ENCODE data around the gene AP3S2.
A peak's percentile ranks its signal among the peaks of the same experiment; 100 is the strongest.
"Not testable (repeated sequence)": the region's sequence is repeated elsewhere in the genome, so short reads cannot be mapped to it uniquely, and the experiment has no call there.

The AP3S2 gene

GRCh38 chr15:89797678-89798201, 96.1 kb downstream of the AP3S2 start:
- ATAC-seq (no peak), DNase-seq (no peak)
- Mint-ChIP-seq H3K4me1 (no peaks in the 10 kb centered on the region), H3K4me3 (no peak overlapping the region), H3K27ac (no peak overlapping the region), H3K27me3 (peaks cover 14% of the 10 kb centered on the region), H3K9me3 (peaks cover 4 to 7% of the 10 kb centered on the region in 2 donors)

- no peak for DNase-seq
- Mint-ChIP-seq H3K4me1 (no peaks in the 10 kb centered on the region), H3K27ac (no peak overlapping the region), H3K4me3 (no peak overlapping the region), H3K9me3 (peaks cover 4 to 7% of the 10 kb centered on the region in 2 donors), H3K27me3 (no peaks in the 10 kb centered on the region)
- no peak for ATAC-seq
Measured at GRCh38 chr15:89795996-89796395, 97.8 kb downstream of the AP3S2 start.

GRCh38 chr15:89794627-89795241, 99.1 kb downstream of the AP3S2 start:
- no peak overlapping the region for H3K4me3 Mint-ChIP-seq

GRCh38 chr15:89792106-89792805, 101.5 kb downstream of the AP3S2 start:
- Mint-ChIP-seq H3K9me3 (peaks cover 6 to 14% of the 10 kb centered on the region in 2 donors), H3K4me3 (no peak overlapping the region), H3K4me1 (no peaks in the 10 kb centered on the region), H3K27me3 (peaks cover 6% of the 10 kb centered on the region), H3K27ac (no peak overlapping the region)
- DNase-seq, result no peak
- ATAC-seq, result no peak

More at GRCh38 chr15:89794627-89795241, 99.1 kb downstream of the AP3S2 start:
- H3K9me3 Mint-ChIP-seq, result peaks cover 4 to 7% of the 10 kb centered on the region in 2 donors
- H3K27me3 Mint-ChIP-seq, result no peaks in the 10 kb centered on the region
- no peak for DNase-seq
- ATAC-seq, result no peak
- H3K4me1 Mint-ChIP-seq, result no peaks in the 10 kb centered on the region
- H3K27ac Mint-ChIP-seq, result peak overlapping the region in 1 of 2 donors; percentile 34

GRCh38 chr15:89790661-89791060, 103.1 kb downstream of the AP3S2 start:
- peaks cover 6% of the 10 kb centered on the region for H3K27me3 Mint-ChIP-seq
- H3K4me1 Mint-ChIP-seq, result no peaks in the 10 kb centered on the region
- DNase-seq (no peak), ATAC-seq (no peak)
- H3K4me3 Mint-ChIP-seq, result no peak overlapping the region
- H3K27ac Mint-ChIP-seq, result no peak overlapping the region
- H3K9me3 Mint-ChIP-seq, result peaks cover 4 to 9% of the 10 kb centered on the region in 2 donors

- H3K4me1 Mint-ChIP-seq, result no peaks in the 10 kb centered on the region
- peaks cover 6% of the 10 kb centered on the region for H3K27me3 Mint-ChIP-seq
- H3K4me3 Mint-ChIP-seq, result no peak overlapping the region
- ATAC-seq (no peak), DNase-seq (no peak)
- no peak overlapping the region for H3K27ac Mint-ChIP-seq
- peaks cover 4 to 9% of the 10 kb centered on the region in 2 donors for H3K9me3 Mint-ChIP-seq
Measured at GRCh38 chr15:89790206-89790605, 103.6 kb downstream of the AP3S2 start.

- H3K9me3 Mint-ChIP-seq, ATAC-seq, H3K4me1 Mint-ChIP-seq, H3K27me3 Mint-ChIP-seq, H3K4me3 Mint-ChIP-seq, H3K27ac Mint-ChIP-seq, DNase-seq: not testable (repeated sequence)
Measured at GRCh38 chr15:89788585-89788984, 105.2 kb downstream of the AP3S2 start.

- H3K9me3 Mint-ChIP-seq, result peaks cover 4 to 9% of the 10 kb centered on the region in 2 donors
- no peaks in the 10 kb centered on the region for H3K4me1 Mint-ChIP-seq
- no peak for ATAC-seq
- peaks cover 6% of the 10 kb centered on the region for H3K27me3 Mint-ChIP-seq
- no peak overlapping the region for H3K4me3 Mint-ChIP-seq
- no peak overlapping the region for H3K27ac Mint-ChIP-seq
- no peak for DNase-seq
Measured at GRCh38 chr15:89787944-89788343, 105.8 kb downstream of the AP3S2 start.

- Mint-ChIP-seq H3K4me3 (no peak overlapping the region), H3K9me3 (peaks cover 4 to 9% of the 10 kb centered on the region in 2 donors), H3K4me1 (no peaks in the 10 kb centered on the region), H3K27me3 (peaks cover 9% of the 10 kb centered on the region), H3K27ac (no peak overlapping the region)
- no peak for DNase-seq
- no peak for ATAC-seq
Measured at GRCh38 chr15:89785774-89786140, 108.0 kb downstream of the AP3S2 start.

- DNase-seq, result no peak
- peaks cover 4 to 9% of the 10 kb centered on the region in 2 donors for H3K9me3 Mint-ChIP-seq
- no peaks in the 10 kb centered on the region for H3K4me1 Mint-ChIP-seq
- H3K27me3 Mint-ChIP-seq, result peaks cover 14% of the 10 kb centered on the region
- H3K27ac Mint-ChIP-seq, result no peak overlapping the region
- no peak overlapping the region for H3K4me3 Mint-ChIP-seq
- ATAC-seq, result no peak
Measured at GRCh38 chr15:89785064-89785773, 108.6 kb downstream of the AP3S2 start.

GRCh38 chr15:89784686-89784960, 109.2 kb downstream of the AP3S2 start:
- DNase-seq, result no peak
- Mint-ChIP-seq H3K4me1 (no peaks in the 10 kb centered on the region), H3K27me3 (peaks cover 17% of the 10 kb centered on the region), H3K9me3 (peaks cover 4 to 9% of the 10 kb centered on the region in 2 donors), H3K27ac (no peak overlapping the region), H3K4me3 (no peak overlapping the region)
- no peak for ATAC-seq

GRCh38 chr15:89783861-89784685, 109.7 kb downstream of the AP3S2 start:
- peaks cover 4 to 9% of the 10 kb centered on the region in 2 donors for H3K9me3 Mint-ChIP-seq
- H3K27ac Mint-ChIP-seq, result no peak overlapping the region
- DNase-seq, result no peak
- peaks cover 19% of the 10 kb centered on the region for H3K27me3 Mint-ChIP-seq
- no peaks in the 10 kb centered on the region for H3K4me1 Mint-ChIP-seq
- ATAC-seq, result peak; percentile 33
- H3K4me3 Mint-ChIP-seq, result no peak overlapping the region

GRCh38 chr15:89783111-89783860, 110.5 kb downstream of the AP3S2 start:
- ATAC-seq, result no peak
- Mint-ChIP-seq H3K4me1 (no peaks in the 10 kb centered on the region), H3K27ac (no peak overlapping the region), H3K9me3 (peaks cover 3 to 7% of the 10 kb centered on the region in 2 donors), H3K27me3 (peaks cover 26% of the 10 kb centered on the region), H3K4me3 (no peak overlapping the region)
- DNase-seq, result no peak

GRCh38 chr15:89782619-89782950, 111.2 kb downstream of the AP3S2 start:
- not testable (repeated sequence) for H3K4me3 Mint-ChIP-seq, DNase-seq, H3K4me1 Mint-ChIP-seq, H3K27ac Mint-ChIP-seq, ATAC-seq, H3K9me3 Mint-ChIP-seq
- H3K27me3 Mint-ChIP-seq, result peaks cover 28% of the 10 kb centered on the region

Measured in stimulated activated naive CD8-positive, alpha-beta T cell treated with anti-CD3 and anti-CD28 coated beads, Interleukin-15, amount 100 ng/mL, for 72 hours (primary cell).